T follicular helper cell (primary cell): ENCODE measurements around the gene JARID2.

Source experiments
- DNase-seq: peaks from one replicate; pipeline ENCODE4 v3.0.0-alpha.2; 2020; ENCODE audit warnings: low read depth

The JARID2 gene

DNA sequence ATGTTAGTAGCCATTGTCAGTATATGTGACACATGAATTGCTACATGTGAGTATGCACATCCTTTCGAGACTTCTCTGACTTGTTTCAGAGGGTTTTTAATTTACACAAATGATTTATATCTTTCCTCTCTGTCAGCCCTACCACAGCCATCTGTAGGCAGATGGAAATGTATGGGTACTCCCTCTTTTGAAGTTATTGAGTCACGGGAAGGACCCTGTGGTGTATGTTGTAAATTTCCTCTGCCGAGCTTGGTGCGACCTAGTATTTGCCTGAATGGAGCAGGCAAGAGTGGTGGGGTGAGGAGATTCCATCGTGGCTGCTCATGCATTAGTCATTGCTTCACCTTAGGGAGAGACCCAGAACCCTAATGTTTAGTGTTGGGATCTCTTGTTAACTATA, 171.9 kb downstream of the JARID2 start:
- no peak for DNase-seq

DNA sequence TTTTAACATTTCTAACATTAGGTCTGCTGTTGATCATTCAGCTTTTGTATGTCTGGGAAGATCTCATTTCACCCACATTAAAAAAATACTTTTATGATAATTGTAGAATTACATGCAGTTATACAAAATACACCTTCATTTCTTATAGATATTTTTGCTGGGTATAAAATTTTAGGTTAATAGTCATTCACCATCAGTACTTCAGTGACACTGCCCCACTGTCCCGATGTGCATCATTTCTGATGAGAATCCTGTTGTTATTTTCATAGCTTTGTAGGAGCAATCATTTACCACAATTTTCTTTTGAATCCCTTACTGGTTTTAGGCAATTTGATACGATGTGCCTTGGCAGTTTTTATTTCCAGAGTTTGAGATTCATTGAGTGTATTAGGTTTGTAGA, 173.6 kb downstream of the JARID2 start:
- no peak for DNase-seq

DNA sequence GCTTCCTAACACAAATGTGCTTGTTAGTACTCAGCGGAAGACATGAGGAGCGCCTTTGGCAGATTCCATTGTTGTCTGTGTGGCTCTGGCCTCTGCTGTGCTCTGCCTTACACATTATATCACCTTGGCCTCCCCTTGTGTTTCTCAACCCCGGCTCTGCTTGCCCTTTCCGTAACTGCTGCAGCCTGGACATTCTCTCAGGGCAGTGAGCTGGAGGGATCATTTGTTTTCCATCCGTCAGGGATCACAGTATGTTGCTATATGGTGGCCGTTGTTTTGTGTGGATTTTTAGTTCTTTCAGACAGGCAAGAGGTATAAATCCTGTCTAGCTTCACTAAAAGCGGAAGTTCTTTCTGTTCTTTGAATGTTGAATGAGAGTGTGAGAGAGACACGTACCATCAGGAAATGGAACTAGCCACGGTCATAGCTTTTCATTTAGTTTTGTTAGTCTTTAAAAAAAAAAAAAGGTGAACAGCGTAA, 175.1 kb downstream of the JARID2 start:
- DNase-seq, result no peak

DNA sequence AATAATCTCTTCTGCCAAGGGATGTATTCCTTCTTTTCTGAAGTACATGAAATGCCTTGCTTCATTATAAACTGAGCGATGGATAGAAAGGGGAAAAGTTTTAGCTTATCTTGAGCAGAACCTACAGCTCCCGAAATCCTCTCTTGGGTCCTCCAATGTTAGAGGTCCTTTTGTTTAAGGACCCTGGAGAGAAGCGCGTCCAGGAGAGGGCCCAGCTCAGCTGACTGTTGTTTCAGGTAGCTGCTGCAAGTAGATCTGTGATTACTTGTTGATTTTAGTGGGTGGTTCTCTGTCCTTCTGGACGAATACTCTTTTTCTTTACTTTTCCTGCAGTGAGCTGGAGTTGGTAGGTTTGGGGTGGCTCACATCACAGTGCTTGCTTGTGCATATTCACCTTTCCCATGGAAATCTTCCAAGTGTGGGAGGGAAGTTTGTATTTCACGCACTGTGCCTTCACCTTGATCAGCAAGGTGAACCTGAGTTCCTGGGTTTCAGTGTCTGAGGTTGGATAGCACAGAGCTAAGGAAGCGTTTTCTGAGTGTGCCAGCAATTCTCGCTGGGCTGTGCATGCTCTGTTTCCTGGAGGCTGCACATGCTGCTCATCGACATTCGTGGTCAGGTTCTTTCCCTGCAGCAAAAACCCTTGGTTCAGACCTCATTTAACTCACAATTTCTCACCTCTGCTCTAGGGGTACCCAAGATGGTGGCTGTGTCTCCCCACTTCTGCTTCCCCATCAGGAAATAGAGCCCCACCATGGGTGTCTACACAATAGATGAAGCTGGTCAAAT, 176.3 kb downstream of the JARID2 start:
- DNase-seq, result no peak

DNA sequence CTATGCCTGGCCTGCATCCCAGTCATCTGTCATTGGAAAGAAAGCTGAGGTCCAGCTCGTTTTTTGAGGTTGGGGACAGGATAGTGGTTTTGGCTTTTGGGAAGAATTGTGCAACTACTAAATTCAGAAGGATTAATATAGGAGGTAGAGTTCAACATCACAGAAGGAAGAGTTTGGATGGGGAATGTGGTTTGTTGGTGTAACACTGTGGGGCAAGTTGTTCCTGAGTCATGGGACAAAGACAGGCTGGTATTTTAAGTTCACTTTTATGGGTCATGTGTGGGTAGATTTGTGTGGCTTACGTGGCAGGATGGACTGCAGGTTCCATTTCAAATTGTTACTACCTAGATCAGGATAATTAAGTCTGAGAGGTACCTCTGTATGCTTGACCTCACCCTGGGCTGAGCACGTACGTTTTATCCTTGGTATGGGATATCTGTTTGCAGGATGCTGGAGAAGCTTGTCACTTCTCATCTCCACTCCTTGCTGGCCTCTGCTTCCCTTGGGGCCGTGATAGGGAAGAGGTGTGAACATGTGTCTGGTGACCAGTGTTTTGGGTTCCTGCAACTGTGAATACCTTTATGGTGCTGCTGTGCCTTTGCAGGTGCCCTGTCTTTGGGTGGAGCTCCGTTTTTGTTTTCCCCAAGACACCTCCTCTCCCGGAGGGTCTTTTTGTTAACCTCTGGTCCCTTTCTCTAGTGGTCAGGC, 177.6 kb downstream of the JARID2 start:
- DNase-seq, result no peak

DNA sequence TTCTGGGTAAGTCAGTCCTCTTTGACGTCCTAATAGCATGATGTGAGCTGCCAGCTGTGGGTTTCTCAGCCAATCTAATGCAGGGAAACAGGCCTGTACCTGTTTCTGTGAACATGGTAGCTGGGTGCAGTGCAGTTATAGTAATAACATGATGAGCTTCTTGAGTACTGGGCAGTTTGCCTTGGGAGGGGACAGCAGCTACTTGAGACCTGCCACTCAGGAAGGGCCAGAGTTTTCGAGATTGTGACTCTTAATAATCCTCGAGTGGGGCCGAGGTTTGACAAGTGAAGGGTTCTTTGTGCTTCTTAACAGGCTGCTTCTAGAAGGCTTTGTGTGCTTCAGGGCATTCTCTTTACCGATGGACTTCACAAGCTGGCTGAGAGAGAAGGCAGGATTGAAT, 180.1 kb downstream of the JARID2 start:
- no peak for DNase-seq

DNA sequence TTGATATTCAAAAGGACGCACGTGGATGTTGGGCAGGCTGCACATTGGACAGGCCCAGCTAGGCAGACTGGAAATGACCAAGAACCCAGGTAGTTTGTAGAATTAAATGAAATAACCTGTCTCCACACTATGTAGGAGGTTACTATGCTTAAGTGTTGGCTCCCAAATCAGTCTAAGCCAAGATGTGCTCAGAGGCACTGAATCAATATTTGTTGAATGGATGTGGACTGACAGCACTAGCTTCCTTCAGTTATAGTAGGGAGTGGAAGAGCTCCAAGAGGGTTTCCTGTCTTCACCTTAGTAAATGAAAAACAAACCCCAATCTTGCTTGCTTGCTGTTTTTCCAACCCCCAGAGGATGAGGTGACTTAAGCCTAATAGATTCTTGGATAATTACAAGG, 180.5 kb downstream of the JARID2 start:
- DNase-seq, result no peak

DNA sequence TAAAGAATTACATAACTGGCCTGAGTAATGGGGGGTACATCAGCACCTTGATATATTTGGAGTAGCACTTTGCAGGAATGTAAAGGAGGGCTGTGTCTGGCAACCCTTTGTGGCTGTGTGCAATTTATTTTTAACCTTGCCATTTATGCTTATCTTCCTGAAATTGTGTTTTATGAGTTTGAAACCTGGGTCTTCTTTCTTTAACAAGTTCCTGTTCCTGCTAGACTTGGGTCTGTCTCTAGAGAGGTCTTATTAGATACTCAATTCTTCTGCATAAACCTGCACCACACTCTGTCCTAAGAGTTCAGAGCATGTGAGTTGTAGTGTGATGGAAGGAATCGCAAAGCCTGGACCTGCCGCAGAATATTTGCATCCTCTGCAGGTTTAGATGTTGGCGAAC, 181.0 kb downstream of the JARID2 start:
- no peak for DNase-seq

DNA sequence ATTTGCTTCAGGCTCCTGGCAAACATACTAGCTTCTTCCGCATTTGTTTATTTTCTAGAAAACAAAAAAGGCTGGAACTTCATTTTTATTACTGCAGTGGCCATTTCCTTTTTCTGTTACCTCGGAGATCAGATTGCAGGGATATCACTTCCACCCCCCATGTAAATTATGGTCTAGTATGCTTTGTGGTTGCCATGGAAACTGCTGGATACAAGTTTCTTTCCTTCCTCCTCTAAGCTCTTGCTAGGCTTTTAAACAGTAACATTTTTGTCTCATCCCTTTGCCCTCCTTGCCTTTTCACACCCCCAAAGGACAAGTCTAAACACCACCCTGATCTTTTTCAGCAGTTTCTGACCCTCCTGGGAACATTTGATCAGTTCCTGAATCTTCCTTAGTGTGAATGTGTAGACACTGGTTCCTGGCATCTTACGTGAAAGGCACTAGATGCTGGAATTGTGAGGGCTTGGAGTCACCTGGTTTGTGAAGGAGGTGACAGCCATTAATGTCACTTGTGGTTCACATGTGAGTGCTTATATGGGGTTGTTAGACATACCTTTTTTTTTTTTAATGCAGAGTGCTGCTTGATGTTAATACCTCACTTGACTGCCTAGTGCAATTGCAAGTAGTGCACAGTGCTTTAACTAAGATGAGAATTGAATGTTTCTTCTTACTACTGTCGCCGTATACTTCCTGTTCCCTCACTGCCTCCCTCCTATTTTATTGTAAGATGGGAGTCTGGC, 181.6 kb downstream of the JARID2 start:
- DNase-seq, result no peak

DNA sequence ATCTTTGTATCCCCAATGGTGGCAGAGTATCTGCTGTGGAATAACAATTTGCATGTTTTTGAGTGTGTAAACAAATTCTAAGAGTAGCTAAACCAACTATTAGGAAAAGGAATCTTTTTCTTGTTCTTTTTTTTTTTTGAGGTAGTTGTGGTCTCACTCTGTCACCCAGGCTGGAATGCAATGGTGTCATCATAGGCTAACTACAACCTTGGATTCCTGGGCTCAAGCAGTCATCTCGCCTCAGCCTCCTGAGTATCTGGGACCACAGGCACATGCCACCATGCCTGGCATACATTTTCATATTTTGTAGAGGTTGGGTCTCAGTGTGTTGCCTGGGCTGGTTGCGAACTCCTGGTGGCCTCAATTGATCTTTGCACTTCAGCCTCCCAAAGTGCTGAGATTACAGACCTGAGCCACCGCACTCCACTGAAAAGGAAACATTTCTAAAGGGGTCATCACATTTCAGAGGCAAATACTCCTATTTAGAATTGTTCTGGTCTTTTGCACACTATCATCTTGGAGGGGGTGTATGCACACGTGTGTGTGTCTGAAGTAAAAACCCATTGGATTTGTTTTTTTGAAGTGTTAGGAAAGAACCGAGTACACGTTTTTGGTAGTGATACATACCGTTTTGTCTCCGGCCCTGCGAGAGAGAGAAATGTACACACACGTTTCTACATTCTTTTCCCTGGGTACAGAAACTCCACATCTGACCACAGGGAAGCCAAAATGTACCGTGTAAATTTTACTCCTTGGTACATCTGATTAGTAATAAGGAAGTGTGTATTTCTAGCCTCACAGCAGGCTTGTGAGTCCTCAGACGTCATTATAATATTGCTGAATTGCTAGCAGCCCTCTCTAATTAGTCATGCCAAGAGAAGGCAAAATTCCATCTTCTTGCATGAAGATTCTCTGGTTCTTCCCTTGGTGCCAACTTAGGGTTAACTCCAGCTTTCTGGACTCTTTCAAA, 183.6 kb downstream of the JARID2 start:
- DNase-seq, result no peak

DNA sequence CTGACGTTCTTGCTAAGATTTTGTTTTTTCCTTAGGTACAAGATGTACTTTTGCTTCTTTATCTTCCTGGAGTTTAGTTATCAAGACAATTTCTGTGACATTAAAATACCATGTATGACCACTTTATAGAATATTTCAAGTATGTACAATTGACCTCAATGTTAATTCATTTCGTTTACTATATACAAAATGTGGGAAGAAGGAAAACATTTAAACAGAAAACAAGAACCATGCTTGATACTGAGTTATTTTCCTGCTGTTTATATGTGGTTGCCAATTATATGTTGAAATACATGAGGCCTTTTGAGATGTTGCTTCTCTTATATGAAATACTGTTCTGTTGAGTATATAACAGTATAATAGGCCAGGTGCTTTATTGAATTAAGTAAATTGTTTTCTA, 184.3 kb downstream of the JARID2 start:
- no peak for DNase-seq

DNA sequence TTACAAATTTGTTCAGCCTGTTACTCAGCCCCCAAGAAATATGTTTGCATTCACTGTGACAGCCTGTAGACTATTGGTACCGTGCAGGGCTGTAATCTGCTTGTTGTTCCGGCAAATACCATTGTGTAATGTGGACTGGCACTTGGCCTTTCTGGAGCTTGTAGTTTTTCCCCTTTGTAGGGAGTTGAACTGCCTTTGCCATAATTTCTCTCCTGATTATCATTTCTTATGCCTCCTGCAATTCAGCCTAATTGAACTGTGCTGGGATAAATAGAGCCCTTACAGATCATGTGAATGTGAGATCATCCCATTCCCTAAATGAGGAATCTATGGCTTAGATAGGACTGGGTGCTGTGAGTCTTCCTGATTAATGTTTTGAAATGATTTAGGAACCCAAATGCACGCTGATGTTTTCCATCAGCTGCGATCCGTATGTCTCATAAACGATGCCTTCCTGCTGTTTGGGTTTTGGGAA, 185.1 kb downstream of the JARID2 start:
- no peak for DNase-seq

DNA sequence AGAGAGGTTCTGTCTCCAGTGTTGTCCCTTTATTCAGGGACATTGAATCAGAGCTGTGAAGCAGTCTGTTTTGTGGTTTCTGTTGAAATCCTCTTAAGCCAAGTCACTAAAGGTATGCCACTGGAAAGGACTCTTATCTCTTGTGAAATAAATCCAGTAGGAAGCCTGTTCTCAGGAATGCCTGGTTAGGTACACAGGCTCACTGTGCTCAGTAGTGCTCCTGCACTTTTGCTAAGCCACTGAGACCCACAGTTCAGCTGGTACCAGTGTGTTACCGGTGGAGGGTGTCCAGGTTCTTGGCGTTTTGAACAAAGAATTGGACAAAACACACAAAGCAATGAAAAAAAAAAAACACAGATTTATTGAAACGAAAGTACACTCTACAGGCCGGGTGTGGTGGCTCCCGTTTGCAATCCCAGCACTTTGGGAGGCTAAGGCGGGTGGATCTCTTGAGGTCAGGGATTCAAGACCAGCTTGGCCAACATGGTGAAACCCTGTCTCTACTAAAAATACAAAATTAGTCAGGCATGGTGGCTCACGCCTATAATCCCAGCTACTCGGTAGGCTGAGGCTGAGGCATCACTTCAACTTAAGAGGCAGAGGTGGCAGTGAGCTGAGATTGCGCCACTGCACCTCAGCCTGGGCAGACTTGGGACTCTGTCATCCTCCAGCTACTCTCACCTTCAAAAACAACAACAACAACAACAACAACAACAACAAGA, 186.1 kb downstream of the JARID2 start:
- DNase-seq, result no peak

DNA sequence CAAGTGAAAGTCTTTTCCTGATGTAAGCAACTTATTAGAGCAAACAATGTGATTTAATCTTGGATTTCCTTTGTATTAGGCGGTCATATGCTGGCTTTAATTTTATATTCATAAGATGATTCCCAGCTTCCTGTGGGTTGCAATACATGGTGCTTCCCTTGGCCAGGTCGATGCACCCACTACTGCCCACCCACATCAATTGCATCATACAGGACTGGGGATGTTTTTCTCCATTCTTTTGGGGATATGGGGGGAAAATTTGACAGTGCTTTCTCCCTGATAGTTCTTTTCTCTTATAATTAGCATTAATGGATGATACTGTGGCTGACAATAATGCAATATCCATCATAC, 187.6 kb downstream of the JARID2 start:
- no peak for DNase-seq

DNA sequence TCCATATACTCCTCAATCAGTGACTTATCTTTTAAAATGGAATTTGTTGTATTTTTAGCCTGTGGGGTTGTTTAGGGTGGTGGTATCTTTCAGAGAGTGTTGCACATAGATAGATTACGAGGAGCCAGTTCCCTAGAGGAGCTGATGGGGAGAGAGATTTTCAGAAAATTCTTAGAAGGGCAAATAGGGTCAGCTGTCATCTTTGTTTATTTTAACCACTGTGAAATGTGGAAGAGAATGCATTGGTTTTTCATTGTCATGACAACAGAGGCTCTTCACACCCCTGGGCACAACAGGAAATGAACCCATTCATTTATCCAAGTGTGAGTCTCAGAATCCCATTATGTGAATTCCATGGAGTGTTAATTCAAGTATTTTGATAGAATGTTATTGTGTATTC, 188.4 kb downstream of the JARID2 start:
- no peak for DNase-seq

DNA sequence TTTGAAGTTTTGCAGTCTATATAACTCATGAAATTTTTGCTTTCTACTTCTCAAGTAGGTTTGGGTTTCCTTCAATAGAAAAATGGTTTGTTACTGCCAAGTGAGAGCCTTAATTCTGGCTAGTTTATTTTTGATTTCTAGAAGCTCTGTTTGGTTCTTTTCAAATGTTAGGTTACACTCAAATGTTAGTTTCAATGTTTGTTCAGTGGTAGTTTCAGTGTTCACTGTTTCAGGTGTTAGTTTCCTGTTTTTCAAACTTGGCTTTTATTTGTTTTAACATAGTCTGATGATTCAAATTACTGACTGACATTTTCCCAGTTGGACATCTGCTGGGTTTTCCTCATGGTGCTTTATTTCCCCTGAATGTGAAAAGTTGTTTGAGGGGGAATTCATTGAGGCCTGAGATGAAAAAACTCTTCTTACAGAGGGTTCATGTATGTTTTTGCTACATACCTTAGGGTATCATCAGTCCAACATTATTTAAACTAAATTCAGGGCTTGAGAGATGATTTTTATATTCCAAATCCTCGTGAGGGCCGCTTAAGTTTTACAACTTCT, 189.0 kb downstream of the JARID2 start:
- DNase-seq, result no peak

DNA sequence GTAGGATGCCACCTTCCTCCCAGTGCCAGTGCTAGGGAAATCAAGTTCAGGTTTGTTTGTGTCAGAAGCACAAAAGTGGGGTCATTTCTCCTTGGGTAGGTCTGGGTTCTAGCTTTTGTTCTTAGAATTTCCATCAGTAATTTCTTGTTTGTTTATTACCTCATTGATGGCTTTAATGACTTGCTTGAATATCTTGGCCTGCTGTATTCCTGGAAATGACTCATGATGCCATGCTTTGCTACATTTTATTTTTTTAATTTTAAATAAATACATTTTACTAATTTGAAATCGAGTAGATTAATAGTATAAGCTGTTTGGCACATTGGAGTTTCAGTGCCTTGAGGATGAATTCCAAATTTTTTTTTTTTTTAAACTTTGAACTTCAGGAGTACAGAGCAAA, 189.6 kb downstream of the JARID2 start:
- no peak for DNase-seq

DNA sequence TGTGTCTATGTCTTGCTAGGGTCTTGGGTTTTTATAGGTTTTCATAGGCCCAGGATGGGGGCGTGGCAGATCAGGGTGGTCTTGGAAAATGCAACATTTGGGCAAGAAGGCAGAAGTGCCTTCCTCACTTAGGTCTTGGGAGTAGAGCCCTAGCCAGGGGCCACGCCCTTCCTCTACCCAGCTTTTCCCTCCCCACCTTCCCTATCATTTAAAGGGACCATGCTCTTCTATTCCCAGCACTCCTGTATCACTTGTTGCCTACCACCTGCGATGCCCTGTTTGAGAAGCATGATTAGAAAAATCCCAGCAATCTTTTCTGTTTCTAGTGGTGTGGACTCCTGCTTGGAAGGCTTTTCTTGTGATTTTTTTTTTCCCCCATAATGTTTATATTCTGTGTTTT, 190.6 kb downstream of the JARID2 start:
- no peak for DNase-seq

DNA sequence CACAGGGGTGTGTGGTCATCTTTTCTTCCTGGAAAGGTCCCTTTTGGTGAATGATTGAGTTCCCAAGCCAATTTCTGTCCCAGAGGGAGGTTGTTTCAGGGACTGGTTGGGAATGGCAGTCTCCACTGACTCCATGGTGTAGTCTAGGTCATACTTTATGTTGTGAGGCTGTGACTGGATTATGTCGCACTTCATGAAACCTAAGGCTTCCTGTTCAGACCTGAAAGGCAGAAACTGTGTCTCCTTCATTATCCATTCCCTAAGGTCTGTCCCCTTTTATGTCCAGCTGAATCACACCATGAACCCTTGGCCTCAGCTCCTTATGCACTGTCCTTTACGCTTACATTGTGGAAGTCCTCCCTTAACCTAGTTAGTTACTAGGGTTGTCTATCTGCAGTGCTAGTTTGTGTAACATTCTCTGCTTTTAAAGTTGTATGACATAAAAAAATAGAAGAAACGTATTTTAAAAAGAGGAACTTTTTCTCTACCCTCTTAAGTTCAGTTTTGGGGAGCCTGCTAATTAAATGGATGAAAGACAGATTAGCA, 191.3 kb downstream of the JARID2 start:
- no peak for DNase-seq

DNA sequence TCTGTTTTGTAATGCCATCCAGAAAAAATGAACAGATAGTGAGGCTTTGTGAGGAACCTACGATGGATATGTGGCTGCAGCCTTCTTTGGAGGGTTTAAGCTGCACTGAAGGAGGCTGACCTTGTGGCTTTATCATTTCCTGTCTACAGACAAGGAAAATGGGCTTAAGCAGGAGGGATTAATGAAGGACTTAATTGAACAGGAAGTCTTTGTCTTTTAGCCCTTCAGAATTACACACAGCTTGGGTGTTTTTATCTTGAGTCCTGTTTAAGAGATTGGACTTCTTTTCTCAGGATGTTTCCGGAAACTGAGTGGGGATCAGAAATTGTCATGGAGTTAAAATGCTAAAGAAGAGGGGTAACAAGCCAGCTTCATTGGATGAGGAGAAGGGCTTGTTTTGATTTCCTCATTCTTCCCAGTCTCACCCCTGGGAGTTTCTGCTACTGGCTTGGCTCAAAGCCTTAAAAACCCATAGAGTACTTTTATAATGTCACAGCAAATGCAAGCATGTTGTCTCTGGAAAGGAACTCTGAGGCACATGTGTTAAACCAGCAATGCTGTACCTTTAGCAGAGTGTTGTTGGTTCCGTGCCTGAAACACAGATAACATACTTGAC, 193.6 kb downstream of the JARID2 start:
- no peak for DNase-seq
